Activated naive CD4-positive, alpha-beta T cell treated with anti-CD3 and anti-CD28 coated beads, Interleukin-2, amount 50 U/mL, for 72 hours (primary cell): Measurements from ENCODE around the gene WDR27. TPM values are rescaled to one million over a fixed set of nuclear protein-coding genes. Genes with fewer than 3 reads are reported as not detected.
"Not testable (repeated sequence)": the region's sequence is repeated elsewhere in the genome, so short reads cannot be mapped to it uniquely, and the experiment has no call there.

Experiments used
- ATAC-seq, 2 donors: fragments of 150-1000 bp; cut with Tn5 transposase; 2 replicates each; pipeline ENCODE4 v1.10.0; 2021; ENCODE audit warnings: mild to moderate bottlenecking in 2 of 2, moderate library complexity in 2 of 2
- DNase-seq, 2 donors: peaks; one replicate each; pipeline ENCODE4 v3.0.0; 2021 to 2022; ENCODE audit warnings: low spot score in 2 of 2
- H3K27ac Mint-ChIP-seq, 2 donors: one replicate each; pipeline ENCODE4 v1.8.0; 2022; ENCODE audit warnings: mild to moderate bottlenecking in 2 of 2, mixed read lengths in 2 of 2
- H3K36me3 Mint-ChIP-seq, 2 donors: one replicate each; pipeline ENCODE4 v1.8.0; 2022; ENCODE audit warnings: mixed read lengths in 2 of 2
- H3K9me3 Mint-ChIP-seq, 2 donors: one replicate each; pipeline ENCODE4 v1.8.0; 2022; ENCODE audit warnings: mixed read lengths in 2 of 2
- total RNA-seq, 2 donors: library from RNA; stranded (reverse); gene quantifications; one replicate each; pipeline ENCODE4 v1.2.3, GENCODE V29; 2022

The WDR27 gene
- total RNA-seq, 2 donors from 2014 or later = 28.9 to 48.1 TPM

GRCh38 chr6:169620171-169621130, 81.4 kb downstream of the WDR27 start:
- Mint-ChIP-seq H3K27ac (no peak overlapping the region), H3K9me3 (peaks cover 5 to 7% of the 10 kb centered on the region in 2 donors), H3K36me3 (peaks cover 9 to 29% of the 10 kb centered on the region in 2 donors)
- DNase-seq = no peak
- no peak for ATAC-seq

GRCh38 chr6:169619650-169620049, 82.2 kb downstream of the WDR27 start:
- no peak for DNase-seq
- ATAC-seq = no peak
- H3K27ac Mint-ChIP-seq = no peak overlapping the region
- H3K36me3 Mint-ChIP-seq = peaks cover 11 to 29% of the 10 kb centered on the region in 2 donors
- H3K9me3 Mint-ChIP-seq = peaks cover 5 to 7% of the 10 kb centered on the region in 2 donors

DNA sequence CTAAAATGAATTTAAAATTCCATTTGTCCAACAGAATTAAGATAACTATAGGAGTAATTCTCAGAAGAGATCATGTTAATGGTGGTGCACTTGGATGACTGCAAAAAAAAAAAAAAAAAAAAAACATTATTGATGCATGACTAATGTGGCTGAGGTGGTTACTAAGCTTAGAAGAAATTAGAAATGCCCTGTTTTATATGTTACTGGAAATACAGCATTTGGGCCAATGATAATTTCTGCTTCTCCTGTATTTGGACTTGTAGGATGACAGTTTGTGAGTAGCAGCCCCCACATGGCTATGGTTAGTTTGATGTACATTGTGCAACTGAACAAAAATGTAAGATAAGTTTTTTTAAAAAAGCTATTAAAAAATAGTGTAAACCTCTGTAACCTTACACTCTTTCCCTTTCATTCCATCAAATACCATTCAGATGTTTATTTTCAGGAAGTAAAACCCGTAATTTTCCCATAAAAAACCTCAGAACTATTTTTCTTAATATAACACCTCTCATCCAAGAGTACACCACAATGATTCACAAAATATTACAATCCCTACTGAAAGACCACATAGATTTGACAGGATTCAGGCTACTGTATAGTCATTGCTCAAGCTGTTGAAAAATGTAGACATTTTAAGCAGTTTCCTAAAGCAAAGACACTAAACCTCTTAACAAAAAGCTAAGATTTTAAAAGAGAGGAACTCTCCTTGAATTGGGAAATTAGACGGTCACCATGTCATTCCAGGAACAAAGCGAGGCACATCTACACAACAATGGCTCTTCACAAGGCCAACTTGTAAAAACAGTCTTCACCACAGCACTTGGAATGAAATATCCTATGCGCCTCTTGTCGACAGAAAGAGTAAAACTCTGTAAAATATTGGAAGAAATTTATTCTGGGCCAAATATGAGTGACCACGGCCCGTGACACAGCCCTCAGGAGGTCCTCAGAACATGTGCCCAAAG, 83.0 kb downstream of the WDR27 start:
- peaks cover 11 to 26% of the 10 kb centered on the region in 2 donors for H3K36me3 Mint-ChIP-seq
- no peak for ATAC-seq
- H3K9me3 Mint-ChIP-seq = peaks cover 5 to 7% of the 10 kb centered on the region in 2 donors
- no peak overlapping the region for H3K27ac Mint-ChIP-seq
- DNase-seq = no peak

GRCh38 chr6:169617562-169617961, 84.3 kb downstream of the WDR27 start:
- Mint-ChIP-seq H3K9me3 (peaks cover 5 to 7% of the 10 kb centered on the region in 2 donors), H3K36me3 (peaks cover 11 to 24% of the 10 kb centered on the region in 2 donors), H3K27ac (no peak overlapping the region)
- ATAC-seq (no peak), DNase-seq (no peak)

GRCh38 chr6:169608609-169609008, 93.2 kb downstream of the WDR27 start:
- not testable (repeated sequence) for H3K27ac Mint-ChIP-seq, H3K9me3 Mint-ChIP-seq, DNase-seq, ATAC-seq
- peaks cover 0 to 14% of the 10 kb centered on the region in 2 donors for H3K36me3 Mint-ChIP-seq

DNA sequence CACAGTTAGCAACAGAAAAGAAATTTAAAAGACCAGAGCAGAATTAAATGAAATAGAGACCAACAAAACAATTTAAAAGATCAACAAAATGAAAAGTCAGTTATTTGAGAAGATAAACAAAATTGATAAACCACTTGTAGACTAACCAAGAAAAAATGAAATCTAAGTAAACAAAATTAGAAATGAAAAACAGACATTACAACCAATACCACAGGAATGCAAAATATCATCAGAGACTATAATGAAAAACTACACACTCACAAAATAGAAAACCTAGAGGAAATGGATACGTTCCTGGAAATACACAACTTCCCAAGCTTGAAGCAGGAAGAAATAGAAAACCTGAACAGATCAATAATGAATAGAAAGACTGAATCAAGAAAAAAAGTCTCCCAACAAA, 97.8 kb downstream of the WDR27 start:
- ATAC-seq (no peak), DNase-seq (no peak)
- H3K9me3 Mint-ChIP-seq = no peaks in the 10 kb centered on the region
- no peak overlapping the region for H3K27ac Mint-ChIP-seq
- H3K36me3 Mint-ChIP-seq = peaks cover 18 to 29% of the 10 kb centered on the region in 2 donors

GRCh38 chr6:169601129-169601528, 100.7 kb downstream of the WDR27 start:
- peaks cover 20 to 27% of the 10 kb centered on the region in 2 donors for H3K36me3 Mint-ChIP-seq
- DNase-seq, H3K27ac Mint-ChIP-seq, ATAC-seq, H3K9me3 Mint-ChIP-seq: not testable (repeated sequence)

GRCh38 chr6:169592558-169592957, 109.3 kb downstream of the WDR27 start:
- H3K27ac Mint-ChIP-seq = no peak overlapping the region
- H3K36me3 Mint-ChIP-seq = peaks cover 0 to 13% of the 10 kb centered on the region in 2 donors
- DNase-seq (no peak), ATAC-seq (no peak)
- H3K9me3 Mint-ChIP-seq = peaks cover 4 to 7% of the 10 kb centered on the region in 2 donors

- H3K27ac Mint-ChIP-seq = no peak overlapping the region
- H3K9me3 Mint-ChIP-seq = peaks cover 4 to 9% of the 10 kb centered on the region in 2 donors
- peaks cover 0 to 7% of the 10 kb centered on the region in 2 donors for H3K36me3 Mint-ChIP-seq
- ATAC-seq (no peak), DNase-seq (no peak)
These were observed 110.2 kb downstream of the WDR27 start for GRCh38 chr6:169591616-169592015.

DNA sequence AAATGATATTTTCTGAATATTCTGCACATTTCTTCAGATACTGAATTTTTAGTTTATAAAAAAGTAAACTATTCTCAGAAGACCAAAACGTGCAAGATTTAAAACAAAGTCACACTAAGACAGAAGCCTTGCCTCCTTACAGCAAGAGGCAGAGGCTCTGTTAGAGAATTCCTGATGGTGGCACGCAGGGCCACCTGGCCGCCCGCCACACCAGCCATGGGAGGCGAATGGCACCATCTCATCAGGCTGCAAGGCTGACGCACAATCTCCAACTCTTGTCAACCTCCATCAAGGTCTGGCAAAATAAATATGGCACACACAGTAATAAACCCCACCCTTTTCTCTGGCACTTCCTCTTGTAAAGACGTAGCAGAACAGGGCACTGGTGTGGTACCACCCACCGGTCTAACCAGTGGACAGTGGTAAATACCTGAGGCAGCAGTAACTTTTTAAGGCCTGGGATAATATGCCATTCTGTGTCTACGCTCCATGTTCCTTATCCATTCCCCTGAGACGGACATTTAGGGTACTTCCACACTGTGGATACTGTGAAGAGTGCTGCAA, 111.4 kb downstream of the WDR27 start:
- H3K27ac Mint-ChIP-seq = peak overlapping the region in 1 of 2 donors; percentile 82
- ATAC-seq (no peak), DNase-seq (no peak)
- H3K36me3 Mint-ChIP-seq = peaks cover 0 to 12% of the 10 kb centered on the region in 2 donors
- peaks cover 4 to 9% of the 10 kb centered on the region in 2 donors for H3K9me3 Mint-ChIP-seq

- DNase-seq = no peak
These were observed 112.1 kb downstream of the WDR27 start for GRCh38 chr6:169589699-169590257.

GRCh38 chr6:169589293-169589692, 112.5 kb downstream of the WDR27 start:
- Mint-ChIP-seq H3K27ac (peak overlapping the region in 1 of 2 donors; percentile 82), H3K9me3 (peaks cover 4 to 9% of the 10 kb centered on the region in 2 donors), H3K36me3 (peaks cover 0 to 12% of the 10 kb centered on the region in 2 donors)
- ATAC-seq = peak; percentile 63 to 70
- peak in 1 of 2 donors; percentile 10 for DNase-seq

More at GRCh38 chr6:169589699-169590257, 112.1 kb downstream of the WDR27 start:
- peaks cover 0 to 12% of the 10 kb centered on the region in 2 donors for H3K36me3 Mint-ChIP-seq
- peaks cover 4 to 9% of the 10 kb centered on the region in 2 donors for H3K9me3 Mint-ChIP-seq
- peak; percentile 92 to 96 for ATAC-seq
- peak overlapping the region in 1 of 2 donors; percentile 82 for H3K27ac Mint-ChIP-seq

DNA sequence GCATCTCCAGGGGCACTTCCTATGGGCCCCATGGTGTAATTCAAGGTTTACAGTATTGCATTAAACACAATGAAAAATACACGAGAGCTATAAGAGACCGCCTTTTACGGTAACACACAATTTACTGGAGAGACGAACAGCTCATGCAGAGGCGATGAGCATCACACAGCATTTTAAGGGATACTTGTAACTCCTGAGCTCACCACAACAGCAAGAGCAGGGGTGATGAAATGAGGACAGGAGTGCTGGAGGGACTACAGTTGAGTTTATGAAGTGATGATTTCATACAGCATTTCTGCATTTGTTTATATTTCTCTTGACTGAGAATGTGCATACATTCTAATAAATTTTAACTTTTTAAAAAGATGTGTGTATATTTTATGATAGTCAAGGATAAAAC, 113.9 kb downstream of the WDR27 start:
- Mint-ChIP-seq H3K9me3 (peaks cover 4 to 9% of the 10 kb centered on the region in 2 donors), H3K27ac (no peak overlapping the region), H3K36me3 (peaks cover 0 to 12% of the 10 kb centered on the region in 2 donors)
- ATAC-seq = no peak
- DNase-seq = no peak

- H3K36me3 Mint-ChIP-seq = peaks cover 5 to 18% of the 10 kb centered on the region in 2 donors
- H3K27ac Mint-ChIP-seq = no peak overlapping the region
- ATAC-seq = peak; percentile 24 to 62
- DNase-seq = no peak
- peaks cover 0 to 9% of the 10 kb centered on the region in 2 donors for H3K9me3 Mint-ChIP-seq
These were observed 117.8 kb downstream of the WDR27 start for GRCh38 chr6:169583886-169584541.

- Mint-ChIP-seq H3K36me3 (peaks cover 10 to 11% of the 10 kb centered on the region in 2 donors), H3K27ac (no peak overlapping the region), H3K9me3 (no peaks in the 10 kb centered on the region)
- ATAC-seq = no peak
- no peak for DNase-seq
These were observed 122.3 kb downstream of the WDR27 start for GRCh38 chr6:169579407-169580111.
